OCI-LY1 (cell line): ENCODE results near the gene SNTN.

Experiments used
- H2AFZ ChIP-seq: fragments of 200-600 bp; sonication (generic), shearing (Covaris generic); 2 replicates; pipeline ENCODE4 v1.6.0; 2014; ENCODE audit warnings: antibody characterized with exemption, mild to moderate bottlenecking, low read length
- H3F3A ChIP-seq: fragments of 200-600 bp; sonication (generic), shearing (Covaris generic); 2 replicates; pipeline ENCODE4 v1.6.0; 2014; ENCODE audit warnings: mild to moderate bottlenecking, antibody characterized with exemption, low read length, moderate library complexity; ENCODE audit not compliant: insufficient read depth
- H3K27ac ChIP-seq: fragments of 200-600 bp; sonication (generic); 2 replicates; pipeline ENCODE4 v1.5.1; 2014; ENCODE audit warnings: low read length, mixed run types, mild to moderate bottlenecking, low read depth; ENCODE audit not compliant: poor library complexity, severe bottlenecking
- H3K27me3 ChIP-seq: fragments of 200-600 bp; sonication (generic); 2 replicates; pipeline ENCODE4 v1.6.0; 2014; ENCODE audit warnings: antibody characterized with exemption, mild to moderate bottlenecking, low read length, moderate library complexity; ENCODE audit not compliant: insufficient read depth
- H3K36me3 ChIP-seq: fragments of 200-600 bp; sonication (generic); 2 replicates; pipeline ENCODE4 v1.6.1; 2014; ENCODE audit warnings: mild to moderate bottlenecking, antibody characterized with exemption, low read length, moderate library complexity, mixed read lengths; ENCODE audit not compliant: insufficient read depth
- H3K4me1 ChIP-seq: fragments of 200-600 bp; sonication (generic); 2 replicates; pipeline ENCODE4 v1.5.1; 2014; ENCODE audit warnings: mild to moderate bottlenecking, low read length, moderate library complexity; ENCODE audit not compliant: insufficient read depth, severe bottlenecking
- H3K4me2 ChIP-seq: fragments of 200-600 bp; sonication (generic), shearing (Covaris generic); 2 replicates; pipeline ENCODE4 v1.6.1; 2014; ENCODE audit warnings: low read length
- H3K4me3 ChIP-seq: fragments of 200-600 bp; sonication (generic); 2 replicates; pipeline ENCODE4 v1.5.1; 2014; ENCODE audit warnings: low read length, low read depth, mild to moderate bottlenecking, mixed read lengths; ENCODE audit not compliant: poor library complexity, severe bottlenecking
- H3K79me2 ChIP-seq: fragments of 200-600 bp; shearing (Covaris generic); 2 replicates; pipeline ENCODE4 v1.6.1; 2016; ENCODE audit warnings: mixed run types, low read length, mixed read lengths; ENCODE audit not compliant: insufficient read depth
- H3K9ac ChIP-seq: fragments of 200-600 bp; sonication (generic), shearing (Covaris generic); 2 replicates; pipeline ENCODE4 v1.6.1; 2014; ENCODE audit warnings: mild to moderate bottlenecking, low read length, mixed read lengths
- H3K9me2 ChIP-seq: fragments of 200-600 bp; sonication (generic), shearing (Covaris generic); 2 replicates; pipeline ENCODE4 v1.6.1; 2014; ENCODE audit warnings: low read depth, mild to moderate bottlenecking, low read length, mixed read lengths
- H3K9me3 ChIP-seq: fragments of 200-600 bp; shearing (Covaris generic); 2 replicates; pipeline ENCODE4 v1.6.1; 2014; ENCODE audit warnings: low read length, mixed read lengths
- H4K20me1 ChIP-seq: fragments of 200-600 bp; sonication (generic), shearing (Covaris generic); 2 replicates; pipeline ENCODE4 v1.6.0; 2016; ENCODE audit warnings: mild to moderate bottlenecking, low read length; ENCODE audit not compliant: insufficient read depth
- CTCF ChIP-seq: fragments of 200-600 bp; sonication (generic), shearing (Covaris generic); IDR thresholded peaks from 2 replicates; pipeline ENCODE4 v1.5.1; 2017; ENCODE audit warnings: mild to moderate bottlenecking, antibody characterized with exemption, low read length, moderate library complexity, mixed read lengths
- EZH2 ChIP-seq: fragments of 200-600 bp; sonication (generic), shearing (Covaris generic); IDR thresholded peaks from 2 replicates; pipeline ENCODE4 v1.8.0; 2017; ENCODE audit warnings: borderline replicate concordance, mixed run types, mild to moderate bottlenecking, antibody characterized with exemption, low read length, moderate library complexity, mixed read lengths

Gene SNTN

DNA sequence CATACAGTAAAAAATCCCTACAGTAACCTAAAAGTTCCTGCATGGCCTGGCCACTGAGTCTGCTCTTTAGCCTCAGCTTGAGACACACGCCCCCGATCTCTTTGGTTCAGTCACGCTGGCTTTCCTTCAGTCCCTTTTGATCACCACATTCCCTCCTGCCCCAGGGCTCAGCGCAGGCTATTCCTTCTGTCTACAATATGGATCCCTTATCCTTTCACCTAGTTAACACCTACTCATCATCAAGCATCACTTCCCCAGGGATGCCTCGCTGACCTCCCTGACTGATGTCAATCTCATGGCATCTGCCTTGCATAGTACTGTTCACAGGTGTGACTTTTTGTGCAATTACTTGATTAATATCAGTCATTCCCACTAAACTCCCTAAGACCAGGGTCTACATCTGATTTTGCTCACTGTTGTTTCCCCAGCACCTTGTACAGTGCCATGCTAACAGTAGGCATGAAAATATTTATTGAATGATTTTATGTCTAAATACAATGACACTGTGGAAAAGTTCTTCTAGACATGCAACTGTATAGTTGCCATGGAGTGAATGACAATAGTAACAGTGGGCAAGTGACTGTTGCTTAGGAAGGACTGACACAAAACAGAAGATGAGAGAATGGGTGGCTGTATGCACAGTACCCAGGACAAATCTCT is at the start of gene SNTN:
SNTN (plus strand) TSS at position 610 of the 660 bp plus-strand sequence; CDS start at position 623, 13 bp downstream.
- Histone ChIP-seq H3K9me2 (no peaks in the 10 kb centered on the region), H3K27me3 (no peaks in the 10 kb centered on the region), H3K36me3 (no peaks in the 10 kb centered on the region), H3K4me3 (no peak within 1 kb of the TSS), H3K9ac (no peak within 1 kb of the TSS), H3K27ac (no peak within 1 kb of the TSS), H4K20me1 (no peaks in the 10 kb centered on the region), H3K9me3 (no peaks in the 10 kb centered on the region), H3K4me2 (no peak within 1 kb of the TSS), H3K4me1 (no peaks in the 10 kb centered on the region), H2AFZ (no peak within 1 kb of the TSS), H3K79me2 (no peaks in the 10 kb centered on the region), H3F3A (no peaks in the 10 kb centered on the region)
- no peak for TF ChIP-seq CTCF
- no peak for TF ChIP-seq EZH2

- no peak overlapping the region for H3K9ac ChIP-seq
- no peak overlapping the region for H3K4me2 ChIP-seq
- TF ChIP-seq CTCF (no peak), EZH2 (no peak)
- no peaks in the 10 kb centered on the region for H3K4me1 ChIP-seq
- H3K9me2 ChIP-seq = no peaks in the 10 kb centered on the region
- no peak overlapping the region for H3K4me3 ChIP-seq
- no peaks in the 10 kb centered on the region for H3K79me2 ChIP-seq
- no peak overlapping the region for H2AFZ ChIP-seq
- H3K9me3 ChIP-seq = no peaks in the 10 kb centered on the region
- no peaks in the 10 kb centered on the region for H3K36me3 ChIP-seq
- no peak overlapping the region for H3K27ac ChIP-seq
- no peaks in the 10 kb centered on the region for H3K27me3 ChIP-seq
- H4K20me1 ChIP-seq = no peaks in the 10 kb centered on the region
- H3F3A ChIP-seq = no peaks in the 10 kb centered on the region
Measured at GRCh38 chr3:63607716-63608115, 44.8 kb upstream of the SNTN start.

GRCh38 chr3:63609408-63609807 is 43.1 kb upstream of the SNTN start:
- H3K9me3 ChIP-seq = no peaks in the 10 kb centered on the region
- H3K36me3 ChIP-seq = no peaks in the 10 kb centered on the region
- H3K4me1 ChIP-seq = no peaks in the 10 kb centered on the region
- no peak overlapping the region for H3K27ac ChIP-seq
- no peak overlapping the region for H2AFZ ChIP-seq
- H3K27me3 ChIP-seq = no peaks in the 10 kb centered on the region
- no peaks in the 10 kb centered on the region for H3F3A ChIP-seq
- H3K79me2 ChIP-seq = no peaks in the 10 kb centered on the region
- TF ChIP-seq CTCF = no peak
- TF ChIP-seq EZH2 = no peak
- H4K20me1 ChIP-seq = no peaks in the 10 kb centered on the region
- H3K9me2 ChIP-seq = no peaks in the 10 kb centered on the region
- H3K4me2 ChIP-seq = no peak overlapping the region
- H3K9ac ChIP-seq = no peak overlapping the region
- H3K4me3 ChIP-seq = no peak overlapping the region
